HL-60 (cell line): ENCODE results near the gene ENPP1.

ENCODE experiments used
- DNase-seq, 2 experiments: peaks; one replicate each; pipeline ENCODE4 v3.0.0-alpha.2; 2010 to 2020; ENCODE audit warnings: low read depth in 1 of 2, low spot score in 1 of 2
- H3K27ac ChIP-seq: fragments of 250-450 bp; sonication (Bioruptor Pico); replicated peaks from 2 replicates; pipeline ENCODE4 v1.5.1; 2020; ENCODE audit warnings: mild to moderate bottlenecking, moderate library complexity
- H3K27me3 ChIP-seq: fragments of 250-450 bp; sonication (Bioruptor Pico); 2 replicates; pipeline ENCODE4 v1.5.1; 2021; ENCODE audit warnings: mild to moderate bottlenecking, moderate library complexity; ENCODE audit not compliant: insufficient read depth, poor library complexity, severe bottlenecking
- H3K4me3 ChIP-seq: replicated peaks from 2 replicates; pipeline ENCODE4 v1.5.1; 2011; ENCODE audit warnings: mild to moderate bottlenecking, control low read depth, low read length; ENCODE audit not compliant: insufficient read depth
- GABPA ChIP-seq: IDR thresholded peaks from 2 replicates; pipeline ENCODE4 v1.6.1; 2012; ENCODE audit warnings: low read depth
- POLR2AphosphoS5 ChIP-seq: IDR thresholded peaks from 2 replicates; pipeline ENCODE4 v1.6.1; 2012; ENCODE audit warnings: low read depth
- SPI1 ChIP-seq: IDR thresholded peaks from 2 replicates; pipeline ENCODE4 v1.6.1; 2012; ENCODE audit warnings: low read depth, mild to moderate bottlenecking, borderline replicate concordance
- TF ChIP-seq, protein P1 (sequence below): IDR thresholded peaks from one replicate; pipeline ENCODE4 v1.5.1; 2011; ENCODE audit warnings: low read length, control low read depth, inconsistent platforms; ENCODE audit not compliant: insufficient read depth
- TF ChIP-seq, protein P2 (sequence below): IDR thresholded peaks from 2 replicates; pipeline ENCODE4 v1.6.1; 2012; ENCODE audit warnings: low read depth; ENCODE audit not compliant: insufficient replicate concordance

The ENPP1 gene

DNA sequence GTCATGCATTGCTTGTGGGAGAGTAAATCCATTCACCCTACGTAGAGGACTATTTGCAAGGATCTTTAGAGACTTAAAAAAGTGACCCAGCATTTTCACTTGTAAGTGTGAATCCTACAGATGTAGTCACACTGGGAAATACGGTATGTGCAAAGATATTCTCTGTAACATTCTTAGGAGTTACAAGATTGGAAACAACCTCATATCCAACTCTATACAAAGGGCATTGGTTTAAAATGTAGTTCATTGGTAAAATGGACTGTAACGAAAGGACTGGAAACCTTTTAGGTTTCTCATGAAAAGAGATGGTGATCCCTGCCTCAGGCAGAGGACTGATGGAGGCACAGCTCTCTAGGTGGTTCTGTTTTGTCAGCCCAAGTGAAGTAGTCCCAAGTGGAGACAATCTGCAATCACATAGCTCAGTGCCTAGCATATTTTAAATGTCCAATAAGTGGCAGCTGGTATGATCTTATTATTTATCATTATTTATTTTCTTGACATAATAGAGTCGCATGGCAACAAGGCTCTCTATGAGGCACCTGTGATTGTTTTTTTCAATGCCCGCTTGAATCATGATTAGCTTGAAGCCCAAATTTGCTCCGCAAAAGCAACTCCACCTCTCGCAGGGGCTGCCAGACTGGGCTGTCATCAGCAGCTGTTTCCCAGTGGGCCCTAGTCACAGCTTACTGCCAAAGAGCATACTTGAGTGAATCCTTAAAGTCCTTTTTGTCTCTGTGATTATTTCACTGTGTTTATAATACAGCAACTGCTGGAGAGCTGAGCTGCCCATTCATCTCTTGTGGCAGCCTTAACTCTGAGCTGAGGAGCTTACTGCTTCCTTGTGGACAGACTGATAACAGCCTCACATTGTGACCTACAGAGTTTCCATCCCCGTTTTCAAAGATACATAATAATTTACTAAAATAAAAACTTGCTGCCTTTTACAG, 19.8 kb upstream of the ENPP1 start:
- H3K27ac ChIP-seq = no peak overlapping the region
- no peak for DNase-seq
- no peaks in the 10 kb centered on the region for H3K27me3 ChIP-seq
- TF ChIP-seq POLR2AphosphoS5 = no peak
- no peak overlapping the region for H3K4me3 ChIP-seq

DNA sequence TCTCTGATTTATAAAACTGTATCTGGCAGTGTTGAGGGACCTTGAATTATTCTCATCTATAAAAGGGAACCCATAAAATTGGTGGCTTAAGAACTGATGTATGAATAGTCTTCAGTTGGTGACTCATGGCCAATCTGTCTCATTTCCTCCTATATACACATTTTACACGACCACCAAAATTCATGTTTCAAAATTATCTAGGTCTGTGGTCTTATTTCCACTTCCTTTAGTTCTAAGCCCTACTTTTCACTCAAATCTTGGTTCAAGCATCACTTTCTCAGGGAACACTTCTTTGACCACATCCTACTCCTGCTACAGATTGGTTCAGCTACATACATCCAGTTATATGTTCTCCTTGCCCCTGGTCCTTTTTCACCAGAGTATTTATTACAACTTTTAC, 18.6 kb upstream of the ENPP1 start:
- no peak for DNase-seq
- Histone ChIP-seq H3K4me3 (no peak overlapping the region), H3K27me3 (no peaks in the 10 kb centered on the region), H3K27ac (no peak overlapping the region)
- TF ChIP-seq SPI1 (no peak), POLR2AphosphoS5 (no peak), GABPA (no peak)
- TF ChIP-seq, protein P1, sequence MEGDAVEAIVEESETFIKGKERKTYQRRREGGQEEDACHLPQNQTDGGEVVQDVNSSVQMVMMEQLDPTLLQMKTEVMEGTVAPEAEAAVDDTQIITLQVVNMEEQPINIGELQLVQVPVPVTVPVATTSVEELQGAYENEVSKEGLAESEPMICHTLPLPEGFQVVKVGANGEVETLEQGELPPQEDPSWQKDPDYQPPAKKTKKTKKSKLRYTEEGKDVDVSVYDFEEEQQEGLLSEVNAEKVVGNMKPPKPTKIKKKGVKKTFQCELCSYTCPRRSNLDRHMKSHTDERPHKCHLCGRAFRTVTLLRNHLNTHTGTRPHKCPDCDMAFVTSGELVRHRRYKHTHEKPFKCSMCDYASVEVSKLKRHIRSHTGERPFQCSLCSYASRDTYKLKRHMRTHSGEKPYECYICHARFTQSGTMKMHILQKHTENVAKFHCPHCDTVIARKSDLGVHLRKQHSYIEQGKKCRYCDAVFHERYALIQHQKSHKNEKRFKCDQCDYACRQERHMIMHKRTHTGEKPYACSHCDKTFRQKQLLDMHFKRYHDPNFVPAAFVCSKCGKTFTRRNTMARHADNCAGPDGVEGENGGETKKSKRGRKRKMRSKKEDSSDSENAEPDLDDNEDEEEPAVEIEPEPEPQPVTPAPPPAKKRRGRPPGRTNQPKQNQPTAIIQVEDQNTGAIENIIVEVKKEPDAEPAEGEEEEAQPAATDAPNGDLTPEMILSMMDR = no peak
- TF ChIP-seq, protein P2, sequence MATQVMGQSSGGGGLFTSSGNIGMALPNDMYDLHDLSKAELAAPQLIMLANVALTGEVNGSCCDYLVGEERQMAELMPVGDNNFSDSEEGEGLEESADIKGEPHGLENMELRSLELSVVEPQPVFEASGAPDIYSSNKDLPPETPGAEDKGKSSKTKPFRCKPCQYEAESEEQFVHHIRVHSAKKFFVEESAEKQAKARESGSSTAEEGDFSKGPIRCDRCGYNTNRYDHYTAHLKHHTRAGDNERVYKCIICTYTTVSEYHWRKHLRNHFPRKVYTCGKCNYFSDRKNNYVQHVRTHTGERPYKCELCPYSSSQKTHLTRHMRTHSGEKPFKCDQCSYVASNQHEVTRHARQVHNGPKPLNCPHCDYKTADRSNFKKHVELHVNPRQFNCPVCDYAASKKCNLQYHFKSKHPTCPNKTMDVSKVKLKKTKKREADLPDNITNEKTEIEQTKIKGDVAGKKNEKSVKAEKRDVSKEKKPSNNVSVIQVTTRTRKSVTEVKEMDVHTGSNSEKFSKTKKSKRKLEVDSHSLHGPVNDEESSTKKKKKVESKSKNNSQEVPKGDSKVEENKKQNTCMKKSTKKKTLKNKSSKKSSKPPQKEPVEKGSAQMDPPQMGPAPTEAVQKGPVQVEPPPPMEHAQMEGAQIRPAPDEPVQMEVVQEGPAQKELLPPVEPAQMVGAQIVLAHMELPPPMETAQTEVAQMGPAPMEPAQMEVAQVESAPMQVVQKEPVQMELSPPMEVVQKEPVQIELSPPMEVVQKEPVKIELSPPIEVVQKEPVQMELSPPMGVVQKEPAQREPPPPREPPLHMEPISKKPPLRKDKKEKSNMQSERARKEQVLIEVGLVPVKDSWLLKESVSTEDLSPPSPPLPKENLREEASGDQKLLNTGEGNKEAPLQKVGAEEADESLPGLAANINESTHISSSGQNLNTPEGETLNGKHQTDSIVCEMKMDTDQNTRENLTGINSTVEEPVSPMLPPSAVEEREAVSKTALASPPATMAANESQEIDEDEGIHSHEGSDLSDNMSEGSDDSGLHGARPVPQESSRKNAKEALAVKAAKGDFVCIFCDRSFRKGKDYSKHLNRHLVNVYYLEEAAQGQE = no peak

DNA sequence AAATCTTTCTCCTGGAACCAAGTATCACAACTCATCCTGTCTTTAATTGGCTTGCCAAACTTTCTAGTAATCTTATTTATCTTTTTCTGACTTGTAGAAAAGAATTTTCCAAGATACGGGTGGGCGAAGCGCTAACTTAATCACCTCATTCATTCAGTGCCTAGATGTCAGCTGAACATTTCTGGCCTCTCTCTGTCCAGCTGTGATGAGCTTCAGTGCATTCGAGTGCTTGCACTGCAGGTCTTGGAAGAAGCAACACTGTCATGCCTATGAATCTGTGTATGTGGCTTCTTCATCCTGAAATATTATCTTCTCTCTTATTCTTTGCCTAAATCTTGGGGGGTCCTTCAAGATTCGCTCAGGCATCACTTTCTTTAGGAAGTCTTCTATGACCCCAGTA, 16.3 kb upstream of the ENPP1 start:
- H3K27me3 ChIP-seq = no peaks in the 10 kb centered on the region
- DNase-seq = no peak
- TF ChIP-seq, protein P2 = no peak
- no peak for TF ChIP-seq GABPA
- H3K27ac ChIP-seq = no peak overlapping the region
- no peak overlapping the region for H3K4me3 ChIP-seq

DNA sequence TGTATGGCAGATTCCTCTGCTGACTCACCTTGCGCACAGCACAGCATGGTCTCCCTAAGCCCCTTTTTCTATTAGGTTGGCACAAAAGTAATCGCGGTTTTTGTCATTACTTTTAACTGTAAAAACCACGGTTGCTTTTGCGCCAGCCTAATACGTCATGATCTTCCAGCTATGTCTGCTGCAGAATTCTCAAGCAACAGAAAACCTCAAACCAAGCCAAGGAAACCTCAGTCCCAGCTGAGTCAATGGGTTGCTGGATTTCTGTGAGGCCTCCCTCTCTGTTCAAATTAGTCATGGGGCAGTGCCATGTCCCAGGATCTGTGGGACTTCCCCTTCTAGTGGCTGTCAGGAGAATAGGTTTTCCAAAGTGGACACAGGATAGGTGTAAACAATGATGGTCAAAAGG, 15.7 kb upstream of the ENPP1 start:
- DNase-seq = no peak
- H3K27me3 ChIP-seq = no peaks in the 10 kb centered on the region
- TF ChIP-seq, protein P1 = no peak
- no peak for TF ChIP-seq GABPA
- TF ChIP-seq, protein P2 = no peak
- no peak for TF ChIP-seq POLR2AphosphoS5
- no peak for TF ChIP-seq SPI1
- H3K27ac ChIP-seq = no peak overlapping the region
- no peak overlapping the region for H3K4me3 ChIP-seq
